Mucosa of descending colon (tissue), 3 donors: ENCODE results near the gene PTPN21. TPM values are rescaled to one million over a fixed set of nuclear protein-coding genes. Genes with fewer than 3 reads are reported as not detected.

Experiments used
- ATAC-seq: fragments of 200-7000 bp; cut with Tn5 transposase; one replicate; pipeline ENCODE4 v1.9.1; 2020; ENCODE audit warnings: mild to moderate bottlenecking, moderate library complexity
- DNase-seq, 3 donors: peaks; one replicate each; pipeline ENCODE4 v3.0.0-alpha.2; 2020
- H3K36me3 ChIP-seq: fragments of 200-600 bp; one replicate; pipeline ENCODE4 v1.8.0; 2021; ENCODE audit warnings: low read depth, mild to moderate bottlenecking
- H3K4me1 ChIP-seq: fragments of 200-600 bp; one replicate; pipeline ENCODE4 v1.8.0; 2021; ENCODE audit warnings: low read depth, mild to moderate bottlenecking
- H3K4me3 ChIP-seq: fragments of 200-600 bp; one replicate; pipeline ENCODE4 v1.8.0; 2021; ENCODE audit warnings: mild to moderate bottlenecking
- H3K9me3 ChIP-seq: fragments of 200-600 bp; one replicate; pipeline ENCODE4 v1.8.0; 2021; ENCODE audit warnings: mild to moderate bottlenecking
- CTCF ChIP-seq: fragments of 200-600 bp; IDR thresholded peaks from one replicate; pipeline ENCODE4 v1.8.0; 2022; ENCODE audit warnings: antibody characterized with exemption, mild to moderate bottlenecking
- intact Hi-C, 2 donors: fragments of 100-400 bp; cut with DNase I in 1 of 2; cut with micrococcal nuclease in 1 of 2; formaldehyde crosslinking; loops; one replicate each; pipeline versions ENCODE4 v1.11.0 to v1.11.1; 2022; cut with DNase I, micrococcal nuclease
- total RNA-seq, 3 donors: library from RNA; stranded (reverse); fragmentation: NEBNext Ultra II Directional in 2 of 3; extraction: Animal tissue kit (Norgen Biotek cat#: 25700) in 2 of 3; gene quantifications; one replicate each; pipeline versions ENCODE4 v1.2.1 to v1.2.4, GENCODE V29; 2021 to 2023
- donor health status: DM: no; HTN: no; CAD: no; lungs with moderate emphysema.
- donor health status: DM: no; HTN: no; CAD: no.
- donor health status: DM: no; HTN: yes; CAD: no.

The PTPN21 gene
- total RNA-seq, 3 donors from 2014 or later = 37.0 to 51.8 (median 44.7) TPM

- no peak for DNase-seq
- no peak overlapping the region for H3K4me3 ChIP-seq
- ATAC-seq = no peak
- H3K36me3 ChIP-seq = peaks cover 14% of the 10 kb centered on the region
- no peaks in the 10 kb centered on the region for H3K9me3 ChIP-seq
- TF ChIP-seq CTCF = no peak
- H3K4me1 ChIP-seq = no peaks in the 10 kb centered on the region
- intact Hi-C loops = no loop called here
Measured at GRCh38 chr14:88576222-88576621, 21.4 kb upstream of the PTPN21 start.

DNA sequence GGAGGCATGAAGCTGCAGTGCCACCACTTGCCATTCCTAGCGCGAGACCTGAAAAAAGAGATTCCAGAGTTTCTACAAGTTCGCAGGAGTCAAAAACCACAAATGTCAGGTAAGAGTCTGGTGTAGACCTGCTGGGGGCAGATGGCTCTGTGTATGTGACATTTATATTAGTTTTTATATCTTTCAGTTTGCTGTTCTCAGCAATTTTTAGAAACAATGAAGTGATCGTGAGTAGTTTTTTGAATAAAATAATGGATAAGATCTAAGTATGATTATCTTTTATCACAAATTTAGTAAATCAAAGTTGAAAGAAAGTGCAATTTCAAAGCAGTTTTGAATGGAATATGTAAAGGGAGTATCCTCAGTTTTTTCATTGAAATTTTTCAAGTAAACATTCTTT lies 17.3 kb upstream of the PTPN21 start:
- ATAC-seq = no peak
- Histone ChIP-seq H3K4me3 (no peak overlapping the region), H3K9me3 (no peaks in the 10 kb centered on the region), H3K36me3 (peaks cover 6% of the 10 kb centered on the region), H3K4me1 (no peaks in the 10 kb centered on the region)
- no peak for TF ChIP-seq CTCF
- DNase-seq = no peak
- intact Hi-C loops = no loop called here

DNA sequence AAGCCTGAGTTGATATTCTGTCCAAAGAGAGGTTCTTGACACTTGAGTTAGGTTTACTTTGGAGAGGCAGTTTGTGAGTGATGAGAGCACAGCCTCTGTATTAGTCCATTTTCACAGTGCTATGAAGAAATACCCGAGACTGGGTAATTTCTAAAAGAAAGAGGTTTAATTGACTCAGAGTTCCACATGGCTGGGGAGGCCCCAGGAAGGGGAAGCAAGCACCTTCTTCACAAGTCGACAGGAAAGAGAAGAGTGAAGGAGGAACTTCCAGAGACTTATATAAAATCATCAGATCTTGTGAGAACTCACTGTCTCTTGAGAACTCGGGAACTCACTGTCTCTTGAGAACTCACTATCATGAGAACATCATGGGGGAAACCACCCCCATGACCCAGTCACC lies 13.4 kb upstream of the PTPN21 start:
- H3K9me3 ChIP-seq = no peaks in the 10 kb centered on the region
- ATAC-seq (no peak), DNase-seq (no peak)
- peaks cover 1% of the 10 kb centered on the region for H3K36me3 ChIP-seq
- no peak for TF ChIP-seq CTCF
- intact Hi-C loops = no loop called here
- H3K4me1 ChIP-seq = peaks cover 14% of the 10 kb centered on the region
- no peak overlapping the region for H3K4me3 ChIP-seq

GRCh38 chr14:88565427-88565826 lies 10.6 kb upstream of the PTPN21 start:
- H3K9me3 ChIP-seq = no peaks in the 10 kb centered on the region
- no peak for TF ChIP-seq CTCF
- H3K4me3 ChIP-seq = no peak overlapping the region
- intact Hi-C loops = no loop called here
- DNase-seq = no peak
- no peak for ATAC-seq
- H3K36me3 ChIP-seq = no peaks in the 10 kb centered on the region
- peaks cover 19% of the 10 kb centered on the region for H3K4me1 ChIP-seq

- ATAC-seq = no peak
- H3K4me1 ChIP-seq = peaks cover 19% of the 10 kb centered on the region
- no peak for DNase-seq
Measured at GRCh38 chr14:88563845-88564244, 9.0 kb upstream of the PTPN21 start.

More at GRCh38 chr14:88563845-88564244, 9.0 kb upstream of the PTPN21 start:
- H3K9me3 ChIP-seq = no peaks in the 10 kb centered on the region
- intact Hi-C loops = loop anchor here in 1 of 2 donors (5.0 kb wide), 1 partner anchor 72 kb away; no protein-coding TSS in a partner anchor
- no peaks in the 10 kb centered on the region for H3K36me3 ChIP-seq
- no peak overlapping the region for H3K4me3 ChIP-seq
- TF ChIP-seq CTCF = no peak
